ENCODE results near the gene LAX1.
"Not testable (repeated sequence)": the region's sequence is repeated elsewhere in the genome, so short reads cannot be mapped to it uniquely, and the experiment has no call there.

LAX1 gene

GRCh38 chr1:203769505-203770343, 4.7 kb downstream of the LAX1 start:
- DNase-seq: no peak

GRCh38 chr1:203771901-203772301, 6.9 kb downstream of the LAX1 start:
- no peak for DNase-seq

GRCh38 chr1:203772836-203773235, 7.9 kb downstream of the LAX1 start:
- DNase-seq: no peak

GRCh38 chr1:203776636-203777035, 11.7 kb downstream of the LAX1 start:
- DNase-seq: no peak

GRCh38 chr1:203777596-203777995, 12.6 kb downstream of the LAX1 start:
- no peak for DNase-seq

GRCh38 chr1:203778146-203778545, 13.2 kb downstream of the LAX1 start:
- no peak for DNase-seq

GRCh38 chr1:203778789-203779188, 13.8 kb downstream of the LAX1 start:
- DNase-seq: no peak

- no peak for DNase-seq
These were observed 17.0 kb downstream of the LAX1 start for GRCh38 chr1:203781962-203782361.

GRCh38 chr1:203789966-203790365, 25.0 kb downstream of the LAX1 start:
- no peak for DNase-seq

GRCh38 chr1:203791498-203791897, 26.5 kb downstream of the LAX1 start:
- DNase-seq: no peak

GRCh38 chr1:203792486-203792885, 27.5 kb downstream of the LAX1 start:
- DNase-seq: no peak

- DNase-seq: not testable (repeated sequence)
These were observed 28.6 kb downstream of the LAX1 start for GRCh38 chr1:203793561-203793960.

- DNase-seq: no peak
These were observed 29.9 kb downstream of the LAX1 start for GRCh38 chr1:203794764-203795440.

- peak; percentile 98 to 99 for DNase-seq
These were observed 30.7 kb downstream of the LAX1 start, which contains the start of the genes ZBED6 and ZC3H11A for GRCh38 chr1:203795441-203796235. Gene ZBED6, plus strand, starts transcription at chr1:203795623. Its CDS starts 1,900 bp downstream, at chr1:203797523. Gene ZC3H11A, plus strand, starts transcription at chr1:203795623. Its CDS starts 21,448 bp downstream, at chr1:203817071.

GRCh38 chr1:203796236-203796605, 31.2 kb downstream of the LAX1 start:
- no peak for DNase-seq

GRCh38 chr1:203797216-203797615, 32.2 kb downstream of the LAX1 start:
- no peak for DNase-seq

- no peak for DNase-seq
These were observed 33.1 kb downstream of the LAX1 start for GRCh38 chr1:203797948-203798655.

GRCh38 chr1:203799157-203799556, 34.2 kb downstream of the LAX1 start:
- no peak for DNase-seq

GRCh38 chr1:203799971-203800370, 35.0 kb downstream of the LAX1 start:
- DNase-seq: no peak

- no peak for DNase-seq
These were observed 40.7 kb downstream of the LAX1 start for GRCh38 chr1:203805689-203806088.

GRCh38 chr1:203807196-203807595, 42.2 kb downstream of the LAX1 start:
- DNase-seq: no peak

- no peak for DNase-seq
These were observed 48.8 kb downstream of the LAX1 start for GRCh38 chr1:203813581-203814341.
